SK-N-SH treated with all-trans-retinoic acid at 6 μM for 48 hours (cell line): Measurements from ENCODE around the gene ZBTB43.

ENCODE experiments used
- ATAC-seq: fragments of 200-7000 bp; cut with Tn5 transposase; 3 replicates; pipeline ENCODE4 v1.9.1; 2020; ENCODE audit warnings: mild to moderate bottlenecking, moderate library complexity
- ARNTL ChIP-seq: fragments of 450-650 bp; formaldehyde crosslinking; IDR thresholded peaks from 2 replicates; pipeline ENCODE4 v1.5.0; 2020; ENCODE audit warnings: low read depth, mild to moderate bottlenecking, moderate library complexity, borderline replicate concordance
- ESRRG ChIP-seq: fragments of 250-450 bp; sonication (Bioruptor Pico); IDR thresholded peaks from 2 replicates; pipeline ENCODE4 v1.6.1; 2021; ENCODE audit warnings: mild to moderate bottlenecking
- GLIS3 ChIP-seq: fragments of 250-450 bp; sonication (Bioruptor Pico); IDR thresholded peaks from 2 replicates; pipeline ENCODE4 v1.5.0; 2020; ENCODE audit warnings: mild to moderate bottlenecking, moderate library complexity
- ISL1 ChIP-seq: fragments of 250-450 bp; sonication (Bioruptor Pico); IDR thresholded peaks from 2 replicates; pipeline ENCODE4 v2.1.2; 2022; ENCODE audit warnings: mild to moderate bottlenecking, moderate library complexity
- OSR1 ChIP-seq: fragments of 250-450 bp; sonication (Bioruptor Pico); IDR thresholded peaks from 2 replicates; pipeline ENCODE4 v1.8.0; 2022; ENCODE audit warnings: moderate library complexity, mild to moderate bottlenecking, inconsistent platforms
- PPARA ChIP-seq: fragments of 250-450 bp; sonication (Bioruptor Pico); IDR thresholded peaks from 2 replicates; pipeline ENCODE4 v1.5.0; 2020; ENCODE audit warnings: mild to moderate bottlenecking, borderline replicate concordance
- SNAI2 ChIP-seq: fragments of 250-450 bp; sonication (Bioruptor Pico); IDR thresholded peaks from 2 replicates; pipeline ENCODE4 v1.5.0; 2020; ENCODE audit warnings: mild to moderate bottlenecking, moderate library complexity
- TCF4 ChIP-seq: fragments of 250-450 bp; sonication (Bioruptor Pico); IDR thresholded peaks from 2 replicates; pipeline ENCODE4 v1.8.0; 2021; ENCODE audit warnings: mild to moderate bottlenecking, moderate library complexity, borderline replicate concordance
- TOX ChIP-seq: fragments of 250-450 bp; sonication (Bioruptor Pico); IDR thresholded peaks from 2 replicates; pipeline ENCODE4 v1.8.0; 2021; ENCODE audit warnings: mild to moderate bottlenecking, moderate library complexity, borderline replicate concordance
- ZC3H10 ChIP-seq: fragments of 250-450 bp; sonication (Bioruptor Pico); IDR thresholded peaks from 2 replicates; pipeline ENCODE4 v1.5.1; 2021; ENCODE audit warnings: mild to moderate bottlenecking, moderate library complexity
- ZFP30 ChIP-seq: fragments of 450-650 bp; formaldehyde crosslinking; IDR thresholded peaks from 2 replicates; pipeline ENCODE4 v1.5.0; 2022; ENCODE audit warnings: mild to moderate bottlenecking, moderate library complexity
- ZNF565 ChIP-seq: fragments of 450-650 bp; formaldehyde crosslinking; conservative IDR thresholded peaks from 2 replicates; pipeline ENCODE4 v1.5.0; 2020; ENCODE audit warnings: low read depth, mild to moderate bottlenecking, moderate library complexity
- ZNF70 ChIP-seq: fragments of 450-650 bp; formaldehyde crosslinking; IDR thresholded peaks from 2 replicates; pipeline ENCODE4 v1.5.0; 2020; ENCODE audit warnings: mild to moderate bottlenecking, moderate library complexity
- ZNF8 ChIP-seq: fragments of 450-650 bp; formaldehyde crosslinking; IDR thresholded peaks from 2 replicates; pipeline ENCODE4 v1.5.0; 2020; ENCODE audit warnings: mild to moderate bottlenecking, moderate library complexity
- TF ChIP-seq, protein P1 (sequence below): fragments of 250-450 bp; sonication (Bioruptor Pico); IDR thresholded peaks from 2 replicates; pipeline ENCODE4 v1.5.0; 2020; ENCODE audit warnings: mild to moderate bottlenecking, moderate library complexity
- TF ChIP-seq, protein P2 (sequence below): fragments of 250-450 bp; sonication (Bioruptor Pico); IDR thresholded peaks from 2 replicates; pipeline ENCODE4 v1.8.0; 2020; ENCODE audit warnings: mild to moderate bottlenecking, moderate library complexity, borderline replicate concordance
- TF ChIP-seq, protein P3 (sequence below): fragments of 250-450 bp; sonication (Bioruptor Pico); IDR thresholded peaks from 2 replicates; pipeline ENCODE4 v1.5.1; 2020; ENCODE audit warnings: low read depth, mild to moderate bottlenecking, moderate library complexity
- TF ChIP-seq, protein P4 (sequence below): fragments of 250-450 bp; sonication (Bioruptor Pico); IDR thresholded peaks from 2 replicates; pipeline ENCODE4 v1.5.1; 2021; ENCODE audit warnings: mild to moderate bottlenecking, moderate library complexity

Gene ZBTB43

DNA sequence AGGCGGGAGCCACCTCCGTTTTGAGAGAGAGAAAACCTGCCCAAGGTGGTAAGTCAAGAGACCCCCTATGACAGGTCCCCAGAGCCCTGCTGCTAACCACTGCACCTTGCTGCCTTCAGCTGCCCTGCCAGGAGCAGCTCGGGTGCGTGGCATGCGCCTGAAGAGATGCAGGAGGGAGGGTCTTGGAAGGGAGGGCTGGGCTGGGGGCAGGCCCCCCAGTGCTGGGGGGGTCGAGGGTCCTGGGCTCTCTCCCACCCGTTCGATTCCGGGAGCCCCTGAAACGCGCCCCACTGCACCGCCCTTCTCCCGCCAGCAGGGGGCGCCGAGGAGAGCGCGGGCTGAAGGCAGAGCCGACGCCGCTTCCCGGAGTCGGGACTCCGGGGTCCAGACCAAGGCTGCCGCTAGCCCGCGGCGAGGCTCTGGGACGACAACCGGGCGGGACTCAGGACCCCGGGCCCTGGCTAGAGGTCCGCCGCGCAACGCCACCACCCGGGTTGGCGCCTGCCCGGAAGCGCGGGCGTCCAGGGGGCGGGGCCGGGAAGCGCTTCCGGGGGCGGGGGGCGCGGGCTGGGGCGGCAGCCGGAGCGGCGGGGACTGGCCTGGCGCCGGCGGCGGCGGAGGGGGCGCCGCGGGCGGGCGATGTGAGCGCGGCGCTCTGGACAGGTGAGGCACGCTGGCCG, 55.4 kb downstream of the ZBTB43 start, which contains the start of gene ZBTB34:
Gene ZBTB34 (plus strand): TSS at position 563 of the 680 bp plus-strand sequence. CDS start 18,761 bp downstream, outside the sequence.
- peak; percentile 74 for ATAC-seq
- no peak for TF ChIP-seq ARNTL
- TF ChIP-seq, protein P1, sequence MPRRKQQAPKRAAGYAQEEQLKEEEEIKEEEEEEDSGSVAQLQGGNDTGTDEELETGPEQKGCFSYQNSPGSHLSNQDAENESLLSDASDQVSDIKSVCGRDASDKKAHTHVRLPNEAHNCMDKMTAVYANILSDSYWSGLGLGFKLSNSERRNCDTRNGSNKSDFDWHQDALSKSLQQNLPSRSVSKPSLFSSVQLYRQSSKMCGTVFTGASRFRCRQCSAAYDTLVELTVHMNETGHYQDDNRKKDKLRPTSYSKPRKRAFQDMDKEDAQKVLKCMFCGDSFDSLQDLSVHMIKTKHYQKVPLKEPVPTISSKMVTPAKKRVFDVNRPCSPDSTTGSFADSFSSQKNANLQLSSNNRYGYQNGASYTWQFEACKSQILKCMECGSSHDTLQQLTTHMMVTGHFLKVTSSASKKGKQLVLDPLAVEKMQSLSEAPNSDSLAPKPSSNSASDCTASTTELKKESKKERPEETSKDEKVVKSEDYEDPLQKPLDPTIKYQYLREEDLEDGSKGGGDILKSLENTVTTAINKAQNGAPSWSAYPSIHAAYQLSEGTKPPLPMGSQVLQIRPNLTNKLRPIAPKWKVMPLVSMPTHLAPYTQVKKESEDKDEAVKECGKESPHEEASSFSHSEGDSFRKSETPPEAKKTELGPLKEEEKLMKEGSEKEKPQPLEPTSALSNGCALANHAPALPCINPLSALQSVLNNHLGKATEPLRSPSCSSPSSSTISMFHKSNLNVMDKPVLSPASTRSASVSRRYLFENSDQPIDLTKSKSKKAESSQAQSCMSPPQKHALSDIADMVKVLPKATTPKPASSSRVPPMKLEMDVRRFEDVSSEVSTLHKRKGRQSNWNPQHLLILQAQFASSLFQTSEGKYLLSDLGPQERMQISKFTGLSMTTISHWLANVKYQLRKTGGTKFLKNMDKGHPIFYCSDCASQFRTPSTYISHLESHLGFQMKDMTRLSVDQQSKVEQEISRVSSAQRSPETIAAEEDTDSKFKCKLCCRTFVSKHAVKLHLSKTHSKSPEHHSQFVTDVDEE (CRISPR knock-in tag) = 0 out of 2 replicates have a peak, but pooled peaks have one; percentile 49
- TF ChIP-seq, protein P2, sequence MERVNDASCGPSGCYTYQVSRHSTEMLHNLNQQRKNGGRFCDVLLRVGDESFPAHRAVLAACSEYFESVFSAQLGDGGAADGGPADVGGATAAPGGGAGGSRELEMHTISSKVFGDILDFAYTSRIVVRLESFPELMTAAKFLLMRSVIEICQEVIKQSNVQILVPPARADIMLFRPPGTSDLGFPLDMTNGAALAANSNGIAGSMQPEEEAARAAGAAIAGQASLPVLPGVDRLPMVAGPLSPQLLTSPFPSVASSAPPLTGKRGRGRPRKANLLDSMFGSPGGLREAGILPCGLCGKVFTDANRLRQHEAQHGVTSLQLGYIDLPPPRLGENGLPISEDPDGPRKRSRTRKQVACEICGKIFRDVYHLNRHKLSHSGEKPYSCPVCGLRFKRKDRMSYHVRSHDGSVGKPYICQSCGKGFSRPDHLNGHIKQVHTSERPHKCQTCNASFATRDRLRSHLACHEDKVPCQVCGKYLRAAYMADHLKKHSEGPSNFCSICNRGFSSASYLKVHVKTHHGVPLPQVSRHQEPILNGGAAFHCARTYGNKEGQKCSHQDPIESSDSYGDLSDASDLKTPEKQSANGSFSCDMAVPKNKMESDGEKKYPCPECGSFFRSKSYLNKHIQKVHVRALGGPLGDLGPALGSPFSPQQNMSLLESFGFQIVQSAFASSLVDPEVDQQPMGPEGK = peak; percentile 39; the same call in 1 of the 2 replicates

DNA sequence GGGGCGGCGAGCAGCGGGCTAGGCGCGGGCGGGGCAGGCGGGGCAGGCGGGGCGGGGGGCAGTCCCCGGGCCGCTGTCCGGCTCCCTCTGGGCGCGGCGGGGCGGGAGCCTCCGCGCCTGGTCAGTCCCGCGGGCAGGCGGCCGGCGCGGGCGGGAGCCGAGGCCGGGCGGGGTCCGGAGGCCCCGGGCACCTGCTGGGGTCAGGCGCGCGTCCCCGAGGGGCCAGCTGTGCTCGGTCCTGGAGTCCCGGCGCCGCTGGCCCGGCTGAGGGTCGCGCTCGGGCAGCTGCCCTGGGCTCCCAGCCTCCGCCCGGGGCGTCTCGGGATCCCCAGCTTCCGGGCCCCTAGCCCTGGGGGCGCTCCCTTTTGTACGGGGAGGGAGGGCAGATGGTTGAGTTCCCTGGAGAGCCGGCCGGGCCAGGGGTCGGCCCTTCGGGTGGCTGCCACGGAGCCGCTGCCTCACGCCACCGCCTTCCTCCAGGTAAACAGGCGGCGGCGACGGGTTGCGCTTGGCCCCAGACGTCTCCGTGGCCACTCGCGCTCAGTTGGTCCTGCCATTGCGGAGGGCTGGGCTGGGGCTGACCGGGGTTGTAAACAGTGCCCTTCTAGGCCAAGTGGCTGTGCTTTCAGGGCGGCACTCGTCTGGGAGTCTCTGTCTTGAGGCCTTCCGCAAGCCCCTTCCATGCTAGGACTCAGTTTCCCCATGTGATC, 56.1 kb downstream of the ZBTB43 start:
- peak; percentile 69 for ATAC-seq
- TF ChIP-seq PPARA = no peak
- no peak for TF ChIP-seq ISL1 (CRISPR knock-in tag)
- TF ChIP-seq ZC3H10 (CRISPR knock-in tag) = no peak
- TF ChIP-seq, protein P3, sequence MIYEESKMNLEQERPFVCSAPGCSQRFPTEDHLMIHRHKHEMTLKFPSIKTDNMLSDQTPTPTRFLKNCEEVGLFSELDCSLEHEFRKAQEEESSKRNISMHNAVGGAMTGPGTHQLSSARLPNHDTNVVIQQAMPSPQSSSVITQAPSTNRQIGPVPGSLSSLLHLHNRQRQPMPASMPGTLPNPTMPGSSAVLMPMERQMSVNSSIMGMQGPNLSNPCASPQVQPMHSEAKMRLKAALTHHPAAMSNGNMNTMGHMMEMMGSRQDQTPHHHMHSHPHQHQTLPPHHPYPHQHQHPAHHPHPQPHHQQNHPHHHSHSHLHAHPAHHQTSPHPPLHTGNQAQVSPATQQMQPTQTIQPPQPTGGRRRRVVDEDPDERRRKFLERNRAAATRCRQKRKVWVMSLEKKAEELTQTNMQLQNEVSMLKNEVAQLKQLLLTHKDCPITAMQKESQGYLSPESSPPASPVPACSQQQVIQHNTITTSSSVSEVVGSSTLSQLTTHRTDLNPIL (CRISPR knock-in tag) = no peak
- no peak for TF ChIP-seq OSR1
- TF ChIP-seq ZNF565 = no peak
- no peak for TF ChIP-seq ESRRG (CRISPR knock-in tag)
- TF ChIP-seq SNAI2 (CRISPR knock-in tag) = no peak
- no peak for TF ChIP-seq TCF4
- TF ChIP-seq ARNTL = no peak
- TF ChIP-seq, protein P4, sequence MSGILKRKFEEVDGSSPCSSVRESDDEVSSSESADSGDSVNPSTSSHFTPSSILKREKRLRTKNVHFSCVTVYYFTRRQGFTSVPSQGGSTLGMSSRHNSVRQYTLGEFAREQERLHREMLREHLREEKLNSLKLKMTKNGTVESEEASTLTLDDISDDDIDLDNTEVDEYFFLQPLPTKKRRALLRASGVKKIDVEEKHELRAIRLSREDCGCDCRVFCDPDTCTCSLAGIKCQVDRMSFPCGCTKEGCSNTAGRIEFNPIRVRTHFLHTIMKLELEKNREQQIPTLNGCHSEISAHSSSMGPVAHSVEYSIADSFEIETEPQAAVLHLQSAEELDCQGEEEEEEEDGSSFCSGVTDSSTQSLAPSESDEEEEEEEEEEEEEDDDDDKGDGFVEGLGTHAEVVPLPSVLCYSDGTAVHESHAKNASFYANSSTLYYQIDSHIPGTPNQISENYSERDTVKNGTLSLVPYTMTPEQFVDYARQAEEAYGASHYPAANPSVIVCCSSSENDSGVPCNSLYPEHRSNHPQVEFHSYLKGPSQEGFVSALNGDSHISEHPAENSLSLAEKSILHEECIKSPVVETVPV = no peak
- TF ChIP-seq ZNF8 (CRISPR knock-in tag) = no peak
- no peak for TF ChIP-seq GLIS3 (CRISPR knock-in tag)
- TF ChIP-seq, protein P2 = no peak
- no peak for TF ChIP-seq TOX (CRISPR knock-in tag)
- TF ChIP-seq ZFP30 = no peak
- TF ChIP-seq, protein P1 (CRISPR knock-in tag) = no peak
- no peak for TF ChIP-seq ZNF70 (CRISPR knock-in tag)
